Keratinocyte (primary cell): Measurements from ENCODE around the gene MEG3.

ENCODE experiments used
- CTCF ChIP-seq, 3 experiments: IDR thresholded peaks in 1 of 3; conservative IDR thresholded peaks in 1 of 3; optimal IDR thresholded peaks in 1 of 3; 2 replicates in 2 of 3; 3 replicates in 1 of 3; pipeline versions ENCODE3 to v1.5.1; 2011; ENCODE audit warnings: low read length in 3 of 3, mild to moderate bottlenecking in 3 of 3, moderate library complexity in 2 of 3, control low read depth in 1 of 3, inconsistent platforms in 1 of 3; ENCODE audit not compliant: insufficient read depth in 2 of 3; ENCODE audit errors: extremely low read depth in 1 of 3
- EZH2 ChIP-seq: IDR thresholded peaks from one replicate; pipeline ENCODE4 v1.6.1; 2012; ENCODE audit warnings: inconsistent platforms, mild to moderate bottlenecking, low read length, moderate library complexity

- TF ChIP-seq CTCF (optimal IDR thresholded peaks at IDR 0.05 in 1 of 3, IDR thresholded peaks at IDR 0.05 in 1 of 3, conservative IDR thresholded peaks at IDR 0.05 in 1 of 3; ENCODE audit: extremely low read depth in 1 of 3, insufficient read depth in 2 of 3, low read length in 3 of 3), result no peak
- TF ChIP-seq EZH2, result no peak
Observed at GRCh38 chr14:100838493-100839314, 12.8 kb downstream of the MEG3 start.
